ENCODE measurements around the gene ESRRB. TPM values are rescaled to one million over a fixed set of nuclear protein-coding genes. Genes with fewer than 3 reads are reported as not detected.

The ESRRB gene
- total RNA-seq, 1 donor from 2014 or later: 0.16 TPM

- DNase-seq (ENCODE audit: low spot score in 2 of 2, unreplicated experiment in 2 of 2): no peak
- no peak for TF ChIP-seq CTCF (IDR thresholded peaks at IDR 0.05; ENCODE audit: unreplicated experiment)
- Mint-ChIP-seq H3K4me3 (no peak overlapping the region), H3K4me1 (peaks cover 3% of the 10 kb centered on the region), H3K9me3 (no peaks in the 10 kb centered on the region), H3K36me3 (no peaks in the 10 kb centered on the region), H3K27ac (no peak overlapping the region), H3K27me3 (ENCODE audit: low read depth) (peaks cover 45% of the 10 kb centered on the region)
Measured at GRCh38 chr14:76337635-76338545, 38.0 kb upstream of the ESRRB start.

GRCh38 chr14:76339728-76340615 is 36.0 kb upstream of the ESRRB start:
- peaks cover 3% of the 10 kb centered on the region for H3K9me3 Mint-ChIP-seq
- H3K27me3 Mint-ChIP-seq (ENCODE audit: low read depth): peaks cover 52% of the 10 kb centered on the region
- TF ChIP-seq CTCF (IDR thresholded peaks at IDR 0.05; ENCODE audit: unreplicated experiment): no peak
- DNase-seq (ENCODE audit: low spot score in 2 of 2, unreplicated experiment in 2 of 2): no peak
- peaks cover 3% of the 10 kb centered on the region for H3K4me1 Mint-ChIP-seq
- H3K4me3 Mint-ChIP-seq: no peak overlapping the region
- no peaks in the 10 kb centered on the region for H3K36me3 Mint-ChIP-seq
- no peak overlapping the region for H3K27ac Mint-ChIP-seq

GRCh38 chr14:76343386-76343785 is 32.6 kb upstream of the ESRRB start:
- Mint-ChIP-seq H3K27ac (no peak overlapping the region), H3K27me3 (ENCODE audit: low read depth) (peaks cover 49% of the 10 kb centered on the region), H3K4me1 (no peaks in the 10 kb centered on the region), H3K9me3 (peaks cover 3% of the 10 kb centered on the region), H3K36me3 (no peaks in the 10 kb centered on the region), H3K4me3 (no peak overlapping the region)
- no peak for TF ChIP-seq CTCF (IDR thresholded peaks at IDR 0.05; ENCODE audit: unreplicated experiment)
- DNase-seq (ENCODE audit: low spot score in 2 of 2, unreplicated experiment in 2 of 2): no peak

GRCh38 chr14:76346391-76347160 is 29.4 kb upstream of the ESRRB start:
- Mint-ChIP-seq H3K36me3 (no peaks in the 10 kb centered on the region), H3K4me1 (peaks cover 5% of the 10 kb centered on the region), H3K9me3 (peaks cover 3% of the 10 kb centered on the region), H3K4me3 (no peak overlapping the region), H3K27me3 (ENCODE audit: low read depth) (peaks cover 61% of the 10 kb centered on the region), H3K27ac (no peak overlapping the region)
- DNase-seq (ENCODE audit: low spot score in 2 of 2, unreplicated experiment in 2 of 2): no peak
- TF ChIP-seq CTCF (IDR thresholded peaks at IDR 0.05; ENCODE audit: unreplicated experiment): no peak

GRCh38 chr14:76348898-76349297 is 27.0 kb upstream of the ESRRB start:
- peaks cover 58% of the 10 kb centered on the region for H3K27me3 Mint-ChIP-seq (ENCODE audit: low read depth)
- H3K4me1 Mint-ChIP-seq: peaks cover 7% of the 10 kb centered on the region
- no peak for DNase-seq (ENCODE audit: low spot score in 2 of 2, unreplicated experiment in 2 of 2)
- H3K4me3 Mint-ChIP-seq: no peak overlapping the region
- TF ChIP-seq CTCF (IDR thresholded peaks at IDR 0.05; ENCODE audit: unreplicated experiment): no peak
- no peak overlapping the region for H3K27ac Mint-ChIP-seq
- no peaks in the 10 kb centered on the region for H3K36me3 Mint-ChIP-seq
- no peaks in the 10 kb centered on the region for H3K9me3 Mint-ChIP-seq

Measured in mesothelial cell of epicardium (in vitro differentiated cells).